HG02970 (cell line): ENCODE measurements around the gene MYH11.
"Not testable (repeated sequence)": the region's sequence is repeated elsewhere in the genome, so short reads cannot be mapped to it uniquely, and the experiment has no call there.

Source experiments
- ATAC-seq: cut with Tn5 transposase; IDR thresholded peaks from one replicate; pipeline ENCODE4 v1.9.1; 2021; ENCODE audit warnings: mild to moderate bottlenecking, moderate library complexity, moderate number of reproducible peaks; ENCODE audit not compliant: unreplicated experiment, low FRiP score

MYH11 gene

DNA sequence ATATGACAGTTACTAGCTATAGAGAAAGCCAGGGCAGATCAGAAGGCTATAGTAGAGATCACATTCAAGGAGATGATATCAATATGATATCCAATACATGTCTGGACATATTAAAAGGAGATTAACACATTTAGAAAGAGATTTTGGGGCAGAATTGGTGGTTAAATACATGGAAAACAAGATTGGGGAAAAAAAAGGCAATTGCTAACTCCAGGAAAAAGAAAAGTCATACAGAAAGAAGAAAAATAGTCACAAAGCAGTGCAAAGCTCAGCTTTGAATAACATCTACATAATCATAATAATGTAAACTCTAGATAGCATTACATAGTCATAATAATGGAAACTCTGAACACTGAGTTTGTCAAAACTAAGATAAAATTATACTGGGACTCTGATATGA is 40.6 kb downstream of the MYH11 start:
- ATAC-seq: no peak

DNA sequence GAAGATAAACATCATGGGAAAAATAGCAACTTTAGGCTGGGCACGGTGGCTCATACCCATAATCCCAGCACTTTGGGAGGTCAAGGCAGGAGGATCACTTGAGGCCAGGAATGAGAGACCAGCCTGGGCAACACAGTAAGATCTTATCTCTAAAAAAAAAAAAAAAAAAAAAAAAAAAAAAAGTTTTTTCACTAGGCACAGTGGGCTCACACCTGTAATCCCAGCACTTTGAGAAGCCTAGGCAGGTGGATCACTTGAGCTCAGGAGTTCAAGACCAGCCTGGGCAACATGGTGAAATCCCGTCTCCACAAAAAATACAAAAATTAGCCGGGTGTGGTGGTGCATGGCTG is 44.5 kb downstream of the MYH11 start:
- not testable (repeated sequence) for ATAC-seq

DNA sequence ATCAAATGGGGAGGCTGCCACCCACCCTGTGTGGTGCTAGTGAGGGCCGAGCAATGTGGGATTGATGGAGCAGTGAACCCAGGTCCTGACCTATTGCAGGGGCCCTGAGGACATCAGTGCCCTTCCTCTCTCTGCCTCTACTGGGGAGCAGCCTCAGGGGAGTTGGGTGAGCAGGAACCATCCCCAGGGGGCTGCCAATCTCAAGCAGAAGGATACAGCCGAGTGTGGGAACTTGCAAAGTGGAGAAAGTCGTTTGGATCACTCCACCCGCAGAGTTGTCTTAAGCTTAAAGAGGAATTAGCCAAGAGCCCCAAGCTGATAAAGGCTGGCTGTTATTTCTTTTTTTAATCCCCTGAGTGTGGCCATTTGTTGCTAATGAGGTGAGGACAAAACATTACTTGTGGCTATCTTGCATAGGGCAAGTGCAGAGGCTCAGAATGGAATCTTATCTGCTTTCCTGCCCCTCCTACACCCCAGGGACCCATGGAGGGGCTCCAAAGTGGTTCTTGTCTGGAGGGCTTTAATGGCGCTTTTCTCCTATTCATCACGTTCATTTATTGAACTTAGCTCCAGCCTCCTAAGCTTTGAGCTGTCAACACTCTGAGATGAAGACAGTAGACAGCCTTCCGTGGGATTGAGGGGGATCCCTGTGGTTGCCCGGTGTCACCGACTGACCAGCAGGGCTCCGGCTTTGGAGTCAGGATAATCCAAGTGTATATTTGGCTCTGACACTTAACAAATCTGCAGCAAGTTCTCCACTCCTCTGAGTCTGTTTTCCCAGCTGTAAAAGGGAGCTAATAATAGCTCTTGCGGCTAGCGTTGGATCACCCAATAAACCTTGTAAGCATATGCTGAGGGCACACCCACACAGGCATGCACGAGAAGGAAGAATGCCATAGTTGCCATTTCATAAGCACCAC is 45.1 kb downstream of the MYH11 start:
- ATAC-seq: no peak

DNA sequence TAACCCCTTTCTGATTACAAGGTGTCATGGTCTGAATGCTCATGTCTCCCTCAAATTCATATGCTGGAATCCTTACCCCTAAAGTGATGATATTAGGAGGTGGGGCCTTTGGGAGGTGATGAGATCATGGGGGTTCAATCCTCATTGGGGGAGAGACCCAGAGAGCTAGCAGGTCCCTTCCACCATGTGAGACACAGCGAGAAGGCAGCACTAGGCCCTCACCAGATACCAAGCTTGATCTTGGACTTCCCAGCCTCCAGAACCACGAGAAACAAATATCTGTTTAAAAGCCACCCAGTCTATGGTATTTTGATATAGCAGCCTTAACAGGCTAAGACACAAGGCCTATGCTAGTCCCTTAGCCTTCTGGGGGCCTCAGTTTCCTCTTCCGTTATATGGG is 45.9 kb downstream of the MYH11 start:
- ATAC-seq: no peak

DNA sequence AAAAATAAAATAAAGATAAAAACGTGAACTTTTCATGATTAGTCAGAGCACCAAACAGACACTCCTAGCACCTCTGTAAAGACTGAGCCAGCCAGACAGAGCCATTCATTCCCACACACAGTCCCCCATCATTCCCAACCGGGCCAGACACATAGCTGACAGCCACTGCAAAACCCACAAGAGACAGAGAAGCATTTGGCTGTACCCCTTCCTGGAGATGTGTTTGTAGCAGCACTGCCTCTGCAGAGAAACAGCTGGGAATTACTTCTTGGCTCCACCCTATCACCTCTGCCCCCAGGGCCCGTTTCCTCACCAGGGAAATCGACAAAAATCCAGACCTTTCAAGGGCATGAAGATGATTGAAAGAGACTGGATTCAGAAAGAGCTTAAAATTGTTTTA is 46.4 kb downstream of the MYH11 start:
- ATAC-seq: no peak

DNA sequence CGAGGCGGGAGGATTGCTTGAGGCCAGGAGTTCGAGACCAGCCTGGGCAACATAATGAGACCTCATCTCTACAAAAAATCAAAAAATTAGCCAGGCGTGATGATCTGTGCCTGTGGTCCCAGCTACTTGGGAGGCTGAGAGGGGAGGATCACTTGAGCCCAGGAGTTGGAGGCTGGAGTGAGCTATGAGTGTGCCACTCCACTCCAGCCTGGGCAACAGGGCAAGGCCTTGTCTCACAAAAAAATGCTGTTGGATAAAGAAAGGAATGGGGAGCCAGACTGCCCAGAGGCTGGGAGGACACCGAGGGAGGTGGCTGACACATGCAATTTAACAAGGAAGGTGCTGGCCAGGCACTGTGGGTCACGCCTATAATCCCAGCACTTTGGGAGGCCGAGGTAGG is 47.5 kb downstream of the MYH11 start:
- not testable (repeated sequence) for ATAC-seq

DNA sequence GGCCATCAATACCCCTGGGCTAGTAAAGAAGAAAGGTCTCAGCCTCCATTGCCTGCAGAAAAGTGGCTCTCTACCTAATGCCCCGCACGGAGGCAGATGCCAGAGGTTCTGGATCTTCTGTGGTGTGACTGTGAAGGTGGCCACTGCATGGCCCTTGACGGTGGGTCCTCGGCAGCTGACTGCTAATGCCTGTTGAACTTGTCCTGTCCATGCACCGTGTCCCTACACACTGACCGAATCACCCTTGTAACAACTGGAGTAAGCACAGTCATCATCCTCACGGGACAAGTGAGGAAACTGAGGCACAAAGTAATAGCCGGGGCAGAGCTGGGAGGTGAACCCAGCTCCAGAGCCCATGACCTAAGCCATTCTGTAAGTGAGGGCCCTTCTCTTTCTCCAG is 48.8 kb downstream of the MYH11 start:
- ATAC-seq: no peak

DNA sequence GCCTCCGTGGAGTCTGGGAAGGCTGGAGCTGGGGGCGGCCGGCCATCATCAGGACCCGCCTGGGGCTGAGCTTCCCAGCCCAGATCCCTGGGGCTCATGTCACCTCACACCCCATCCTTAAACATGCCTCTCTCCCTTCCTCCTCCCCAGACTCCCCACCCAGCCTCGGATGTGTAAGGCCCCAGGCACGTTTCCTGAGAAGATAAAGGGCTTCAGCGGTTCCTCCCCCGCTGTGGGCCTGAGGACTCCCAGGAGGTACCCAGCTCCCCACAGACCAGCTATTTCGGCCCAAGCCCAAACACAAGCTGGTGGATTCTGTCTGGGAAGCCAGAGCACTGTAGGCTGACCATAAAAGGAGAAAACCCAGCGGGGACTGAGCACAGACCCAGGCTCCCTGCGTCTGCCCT is 49.2 kb downstream of the MYH11 start:
- no peak for ATAC-seq

DNA sequence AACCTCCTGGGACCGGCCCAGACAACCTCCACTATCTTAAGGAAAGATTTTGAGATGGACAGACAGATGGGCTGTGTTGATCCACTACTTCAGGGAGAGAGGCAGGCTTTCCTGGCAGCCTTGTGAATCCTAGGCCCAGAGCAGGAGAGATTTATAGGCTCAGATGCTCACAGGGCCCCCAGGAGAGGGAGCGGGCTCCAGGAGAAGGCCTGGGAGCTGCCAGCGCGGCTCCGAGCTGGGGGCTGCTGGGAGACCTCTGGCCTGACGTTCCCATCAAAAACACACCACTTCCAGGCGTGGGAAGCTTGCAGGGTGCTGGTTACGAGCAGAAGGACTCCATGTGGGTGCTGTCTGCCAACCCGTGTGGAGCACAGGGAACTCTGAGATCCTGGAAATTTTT is 53.2 kb downstream of the MYH11 start:
- no peak for ATAC-seq

DNA sequence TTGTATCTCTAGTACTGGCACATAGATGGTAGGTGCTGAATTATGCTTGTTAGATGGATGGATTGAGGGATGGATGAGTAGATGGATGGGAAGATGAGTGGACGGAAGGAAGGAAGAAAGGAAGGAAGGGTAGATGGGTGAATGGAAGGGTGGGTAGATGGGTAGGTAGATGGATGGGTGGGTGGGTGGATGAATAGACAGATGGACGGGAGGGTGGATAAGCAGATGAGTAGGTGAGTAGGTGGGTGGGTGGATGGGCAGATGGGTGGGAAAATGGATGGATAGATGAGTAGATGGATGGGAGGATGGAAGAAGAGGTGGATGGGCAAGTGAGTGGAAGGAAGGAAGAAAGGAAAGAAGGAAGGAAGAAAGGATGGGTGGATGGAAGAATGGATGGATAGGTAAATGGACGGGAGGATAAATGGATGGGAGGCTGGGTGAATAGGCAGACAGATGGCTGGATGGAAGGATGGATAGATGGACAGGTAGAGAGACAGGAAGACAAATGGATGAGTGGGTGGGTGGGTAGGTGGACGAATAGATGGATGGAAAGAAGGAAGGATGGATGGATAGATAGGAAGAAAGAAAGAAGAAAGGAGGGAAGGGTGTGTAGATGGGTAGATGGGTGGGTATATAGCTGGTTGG is 56.9 kb downstream of the MYH11 start:
- ATAC-seq: no peak

DNA sequence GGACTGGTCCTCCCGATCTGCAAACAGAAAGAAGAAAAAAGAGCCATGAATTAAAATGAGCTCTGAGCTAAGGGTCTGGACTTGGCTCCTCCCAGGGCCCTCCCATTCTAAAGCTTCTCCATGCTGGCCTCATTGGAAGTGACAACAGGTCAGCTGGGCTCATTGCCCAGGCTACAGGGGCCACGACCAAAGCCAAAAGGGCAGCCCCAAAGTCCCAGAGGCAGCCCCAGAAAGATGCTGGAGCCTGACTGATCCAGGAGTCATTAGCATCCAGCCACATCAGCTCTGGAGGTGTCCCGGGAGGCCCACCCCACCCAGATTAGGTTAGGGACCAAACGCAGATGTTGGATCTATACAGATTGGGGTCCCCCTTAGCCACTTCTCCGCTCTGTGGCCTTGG is 58.2 kb downstream of the MYH11 start:
- no peak for ATAC-seq

DNA sequence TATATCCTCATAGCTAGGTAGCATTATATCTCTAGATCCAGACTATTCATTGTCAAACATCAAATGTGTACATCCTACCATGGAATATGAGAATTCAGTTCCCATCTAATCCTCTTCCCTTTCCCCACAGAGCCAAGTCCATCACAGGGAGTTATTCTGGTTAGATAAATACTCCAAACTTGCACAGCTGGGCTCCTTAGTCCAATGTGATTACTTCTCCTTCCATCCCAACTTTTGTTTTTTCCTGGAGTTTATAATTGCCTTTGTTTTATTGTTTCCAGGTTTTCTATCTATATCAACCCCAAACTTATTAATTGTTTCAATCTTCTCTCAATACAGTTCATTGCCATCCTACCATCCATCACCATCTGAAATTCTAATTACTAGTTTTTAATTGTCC is 59.9 kb downstream of the MYH11 start:
- ATAC-seq: no peak

DNA sequence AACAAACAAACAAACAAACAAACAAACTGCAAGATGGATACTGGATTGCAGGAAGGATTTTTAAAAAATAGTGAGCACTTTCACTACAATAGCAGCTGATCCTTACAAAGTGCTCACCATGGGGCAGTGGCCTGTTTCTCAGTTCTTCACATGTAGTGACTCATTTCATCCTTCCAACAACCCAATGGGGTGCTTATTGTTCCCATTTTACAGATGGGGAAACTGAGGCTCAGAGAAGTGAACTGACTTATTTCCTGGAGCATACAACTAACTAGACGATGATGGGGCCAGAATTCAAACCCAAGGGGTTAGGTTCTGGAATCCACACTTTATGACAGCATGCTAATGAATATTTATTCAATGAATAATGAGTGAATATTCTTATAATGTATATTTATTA is 61.2 kb downstream of the MYH11 start:
- no peak for ATAC-seq

DNA sequence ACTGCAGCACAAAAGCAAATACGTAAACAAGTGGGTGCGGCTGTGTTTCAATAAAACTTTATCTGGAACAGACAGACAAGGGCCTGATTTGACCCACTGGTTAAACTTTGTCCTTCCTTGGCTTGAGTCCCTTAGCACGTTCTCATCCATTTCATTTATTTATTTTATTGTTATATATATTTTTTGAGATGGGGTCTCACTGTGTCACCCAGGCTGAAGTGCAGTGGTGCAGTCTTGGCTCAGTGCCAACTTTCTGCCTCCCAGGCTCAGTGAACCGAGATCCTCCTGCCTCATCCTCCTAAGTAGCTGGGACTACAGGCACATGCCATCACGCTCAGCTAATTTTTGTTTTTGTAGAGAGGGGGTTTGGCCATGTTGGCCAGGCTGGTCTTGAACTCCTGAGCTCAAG is 64.3 kb downstream of the MYH11 start:
- no peak for ATAC-seq

DNA sequence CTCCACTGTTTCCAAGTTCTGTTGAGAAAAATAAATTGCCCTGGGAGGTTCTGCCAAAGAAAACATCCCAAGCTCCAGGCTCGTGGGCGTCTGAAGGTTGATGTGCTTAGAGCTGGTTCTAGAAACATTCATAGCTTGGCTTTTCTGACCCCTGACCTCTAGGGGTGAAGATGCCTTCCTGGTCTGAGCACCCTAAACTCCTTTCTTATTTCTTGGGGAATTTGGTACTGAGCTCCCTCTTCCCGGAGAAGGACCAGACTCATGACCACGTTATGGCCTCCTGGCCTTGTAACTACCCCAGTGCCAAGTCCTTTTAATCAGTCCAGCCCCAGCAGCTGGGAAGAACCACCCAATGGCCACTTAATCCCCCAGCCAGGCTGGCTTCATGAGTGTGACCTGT is 66.4 kb downstream of the MYH11 start:
- ATAC-seq: no peak

DNA sequence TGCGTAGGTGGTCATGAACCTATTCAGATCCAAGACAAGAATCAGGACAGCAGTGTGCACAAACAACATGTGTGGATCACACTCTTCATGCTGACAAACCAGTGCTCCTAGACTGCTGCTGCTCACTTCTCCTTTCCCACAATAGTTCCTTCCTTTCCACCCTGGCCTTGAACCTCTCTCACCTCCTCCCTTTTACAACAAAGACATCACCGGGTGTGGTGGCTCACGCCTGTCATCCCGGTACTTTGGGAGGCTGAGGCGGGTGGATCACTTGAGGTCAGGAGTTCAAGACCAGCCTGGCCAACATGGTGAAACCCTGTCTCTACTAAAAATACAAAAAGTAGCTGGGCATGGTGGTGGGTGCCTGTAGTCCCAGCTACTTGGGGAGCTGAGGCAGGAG is 67.0 kb downstream of the MYH11 start:
- ATAC-seq: not testable (repeated sequence)

DNA sequence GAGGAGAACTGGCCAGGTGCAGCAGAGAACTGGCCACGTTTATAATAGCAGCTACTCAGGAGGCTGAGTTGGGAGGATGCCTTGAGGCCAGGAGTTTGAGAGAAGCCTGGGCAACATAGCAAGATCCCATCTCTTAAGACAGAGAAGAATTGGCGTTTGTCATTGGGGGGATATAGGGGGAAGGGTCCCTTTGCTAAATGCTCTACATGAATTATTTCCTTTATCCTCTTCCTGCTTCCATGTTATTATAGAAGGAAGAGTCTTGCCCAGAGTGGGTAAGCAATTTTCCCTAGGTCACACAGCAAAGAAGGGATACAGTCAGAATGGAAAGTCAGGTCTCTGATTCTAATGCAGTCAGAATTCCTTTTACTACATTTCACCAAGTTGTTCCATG is 68.0 kb downstream of the MYH11 start:
- no peak for ATAC-seq

DNA sequence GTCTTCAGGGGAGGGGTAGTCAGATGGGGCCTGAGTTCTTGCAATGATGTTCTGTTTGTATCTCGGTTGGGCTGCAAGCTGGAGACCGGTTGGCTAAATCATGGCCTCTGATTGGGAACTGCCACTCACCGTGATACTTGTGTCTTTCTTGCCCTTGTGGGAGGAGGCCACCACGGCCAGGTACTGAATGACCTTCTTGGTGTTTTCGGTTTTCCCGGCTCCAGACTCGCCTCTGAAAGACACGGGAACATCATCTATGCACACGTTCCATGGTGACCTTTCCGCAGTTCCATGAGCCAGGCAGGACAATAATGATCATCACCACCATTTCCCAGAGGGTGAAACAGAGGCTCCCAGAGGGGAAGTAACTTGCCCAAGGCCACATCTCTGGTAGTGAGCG is 70.3 kb downstream of the MYH11 start:
- ATAC-seq: no peak

DNA sequence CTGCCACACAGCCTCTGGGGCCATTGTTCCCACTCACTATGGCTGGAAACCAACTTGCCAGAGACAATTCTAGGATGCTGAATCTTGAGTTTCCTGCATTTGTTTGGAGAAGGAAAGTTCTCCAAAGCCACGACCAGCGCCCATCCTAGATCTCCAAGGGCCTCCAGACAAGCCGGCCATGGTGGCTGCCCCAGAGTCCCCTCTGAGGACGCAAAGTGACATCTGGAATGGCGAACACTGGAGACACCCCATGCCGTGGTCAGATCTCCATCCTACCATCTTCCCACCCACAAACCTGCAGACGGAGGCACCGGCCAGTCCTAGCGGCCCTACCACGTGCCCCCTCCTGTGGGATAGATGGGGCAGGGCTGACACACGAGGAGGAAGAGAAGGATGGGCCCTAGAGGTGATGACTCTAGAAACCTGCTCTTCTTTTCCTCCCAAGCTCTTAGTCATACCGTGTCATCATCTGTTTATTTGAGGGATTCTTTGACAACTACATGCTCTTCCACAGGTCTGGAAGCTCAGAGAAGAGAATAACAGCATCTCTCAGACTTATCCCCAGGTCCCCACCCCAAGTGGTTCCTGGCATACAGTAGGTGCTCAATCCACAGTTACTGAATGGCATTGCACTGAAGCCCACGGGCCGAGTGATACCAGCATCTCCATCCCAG is 71.3 kb downstream of the MYH11 start:
- no peak for ATAC-seq

DNA sequence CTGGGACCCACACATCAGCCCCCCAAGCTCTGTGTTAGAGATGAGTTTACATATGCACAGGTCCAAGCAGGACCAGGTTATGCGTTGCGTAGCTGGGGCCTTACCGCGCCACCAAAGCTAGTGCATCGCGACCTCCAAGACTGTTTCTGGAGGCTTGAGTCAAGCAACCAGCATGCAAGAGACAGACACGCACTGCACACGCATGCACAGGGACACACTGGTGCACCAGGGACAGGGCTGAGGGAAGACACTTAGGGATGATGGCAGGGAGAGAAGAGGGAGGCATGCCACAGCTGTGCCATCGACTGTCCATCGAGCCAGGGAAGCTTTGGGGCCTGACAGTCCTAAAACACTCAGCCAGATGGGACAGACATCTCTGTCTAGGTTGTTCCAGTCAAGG is 72.8 kb downstream of the MYH11 start:
- no peak for ATAC-seq

DNA sequence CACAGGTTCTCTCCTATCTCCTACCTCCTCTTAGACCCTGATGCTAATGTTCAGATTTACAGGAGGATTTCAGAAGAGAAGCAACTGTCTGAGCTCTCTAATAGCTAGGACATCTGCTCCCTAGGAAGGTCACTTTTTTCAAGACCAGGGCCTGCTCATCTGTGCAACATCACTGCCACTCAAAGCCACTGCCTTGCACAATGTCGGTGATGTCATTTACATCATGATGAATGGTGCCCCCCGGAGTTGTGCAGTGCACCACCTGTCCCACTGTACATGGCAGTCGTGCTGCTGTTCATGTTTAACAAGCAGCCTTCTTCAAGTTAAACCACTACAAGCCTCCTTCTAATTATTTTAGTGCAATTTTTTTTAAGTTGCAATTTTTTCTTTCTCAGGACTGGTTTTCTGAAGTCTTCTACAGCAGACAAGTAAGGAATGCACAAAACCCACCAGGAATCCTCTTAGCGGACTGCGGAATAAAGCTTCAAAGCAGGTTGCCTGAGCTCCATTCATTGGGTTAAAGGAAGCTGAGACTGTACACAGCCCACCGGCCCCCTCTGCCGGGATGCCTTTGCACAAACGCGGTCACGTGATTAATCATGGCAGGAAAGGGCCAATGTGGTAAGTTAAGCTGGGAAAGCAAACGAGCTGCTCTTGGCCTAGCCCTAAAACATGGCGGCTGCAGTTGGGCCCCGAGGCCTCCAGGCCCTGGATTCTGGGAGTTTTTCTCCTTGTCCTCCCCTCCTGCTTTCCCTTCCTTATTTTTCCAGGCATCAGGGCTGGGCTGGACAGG is 74.1 kb downstream of the MYH11 start:
- no peak for ATAC-seq
